Kidney epithelial cell (primary cell): ENCODE data around the gene ARFGAP1. TPM values are rescaled to one million over a fixed set of nuclear protein-coding genes. Genes with fewer than 3 reads are reported as not detected.

Experiments used
- DNase-seq: peaks from one replicate; pipeline ENCODE4 v3.0.0-alpha.2; 2010; ENCODE audit warnings: low read depth
- H3K27me3 ChIP-seq: 2 replicates; pipeline ENCODE4 v1.6.0; 2011; ENCODE audit warnings: low read length; ENCODE audit not compliant: control insufficient read depth, insufficient read depth
- H3K36me3 ChIP-seq: 2 replicates; pipeline ENCODE4 v1.5.1; 2011; ENCODE audit warnings: low read length; ENCODE audit not compliant: control insufficient read depth, insufficient read depth
- H3K4me3 ChIP-seq: 2 replicates; pipeline ENCODE4 v1.5.1; 2011; ENCODE audit warnings: low read depth, mild to moderate bottlenecking, control low read depth, low read length
- CTCF ChIP-seq: IDR thresholded peaks from 2 replicates; pipeline ENCODE4 v1.5.1; 2011; ENCODE audit warnings: mild to moderate bottlenecking, moderate library complexity, low read length, control low read depth, inconsistent platforms; ENCODE audit not compliant: insufficient read depth, poor library complexity, severe bottlenecking
- total RNA-seq: library from RNA; depleted of rRNA; stranded (reverse); fragments of >200 nt; gene quantifications from 2 replicates; pipeline ENCODE4 v1.2.3, GENCODE V29; 2015

ARFGAP1 gene
- total RNA-seq, 1 donor from 2014 or later = 109 TPM

GRCh38 chr20:63243604-63244247 lies 28.9 kb upstream of the ARFGAP1 start:
- DNase-seq = no peak
- peaks cover 8% of the 10 kb centered on the region for H3K27me3 ChIP-seq
- H3K36me3 ChIP-seq = no peaks in the 10 kb centered on the region
- TF ChIP-seq CTCF = no peak
- no peak overlapping the region for H3K4me3 ChIP-seq

GRCh38 chr20:63244468-63244867 lies 28.1 kb upstream of the ARFGAP1 start:
- no peak for TF ChIP-seq CTCF
- Histone ChIP-seq H3K27me3 (peaks cover 11% of the 10 kb centered on the region), H3K4me3 (no peak overlapping the region), H3K36me3 (no peaks in the 10 kb centered on the region)
- no peak for DNase-seq

- peaks cover 9% of the 10 kb centered on the region for H3K27me3 ChIP-seq
- TF ChIP-seq CTCF = no peak
- no peak overlapping the region for H3K4me3 ChIP-seq
- DNase-seq = no peak
- no peaks in the 10 kb centered on the region for H3K36me3 ChIP-seq
Observed at GRCh38 chr20:63246490-63247288, 25.9 kb upstream of the ARFGAP1 start.

GRCh38 chr20:63247671-63248228 lies 24.9 kb upstream of the ARFGAP1 start:
- Histone ChIP-seq H3K4me3 (no peak overlapping the region), H3K36me3 (no peaks in the 10 kb centered on the region), H3K27me3 (peaks cover 15% of the 10 kb centered on the region)
- TF ChIP-seq CTCF = no peak
- no peak for DNase-seq

GRCh38 chr20:63248835-63249591 lies 23.6 kb upstream of the ARFGAP1 start:
- Histone ChIP-seq H3K27me3 (peaks cover 26% of the 10 kb centered on the region), H3K4me3 (no peak overlapping the region)
- peak; percentile 69 for DNase-seq

More at GRCh38 chr20:63248835-63249591, 23.6 kb upstream of the ARFGAP1 start:
- TF ChIP-seq CTCF = no peak
- H3K36me3 ChIP-seq = no peaks in the 10 kb centered on the region
